Mucosa of rectum (tissue), 2 donors: ENCODE measurements around the gene ZNF80.
"Not testable (repeated sequence)": the region's sequence is repeated elsewhere in the genome, so short reads cannot be mapped to it uniquely, and the experiment has no call there.

Source experiments
- H3K27ac ChIP-seq, 2 donors: one replicate each; pipeline ENCODE4 v1.7.0; 2013; ENCODE audit warnings: inconsistent platforms in 2 of 2, low read depth in 2 of 2, low read length in 2 of 2
- H3K27me3 ChIP-seq, 2 donors: one replicate each; pipeline ENCODE4 v1.7.0; 2013; ENCODE audit warnings: low read length in 2 of 2; ENCODE audit not compliant: control insufficient read depth in 2 of 2, insufficient read depth in 2 of 2
- H3K36me3 ChIP-seq, 2 donors: one replicate each; pipeline ENCODE4 v1.7.0; 2013; ENCODE audit warnings: low read length in 2 of 2; ENCODE audit not compliant: control insufficient read depth in 2 of 2, insufficient read depth in 2 of 2
- H3K4me1 ChIP-seq, 2 donors: one replicate each; pipeline ENCODE4 v1.7.0; 2013; ENCODE audit warnings: low read length in 2 of 2, mild to moderate bottlenecking in 1 of 2; ENCODE audit not compliant: control insufficient read depth in 2 of 2, insufficient read depth in 2 of 2
- H3K4me3 ChIP-seq, 2 donors: one replicate each; pipeline ENCODE4 v1.7.0; 2013; ENCODE audit warnings: low read length in 2 of 2
- H3K9ac ChIP-seq, 2 donors: one replicate each; pipeline ENCODE4 v1.7.0; 2013; ENCODE audit warnings: low read length in 2 of 2, low read depth in 1 of 2, mild to moderate bottlenecking in 1 of 2
- H3K9me3 ChIP-seq, 2 donors: one replicate each; pipeline ENCODE4 v1.7.0; 2013; ENCODE audit warnings: low read length in 2 of 2; ENCODE audit not compliant: control insufficient read depth in 2 of 2
- donor health status: healthy.
- donor health status: Normal muscosa, but diverticular disease.

Gene ZNF80

DNA sequence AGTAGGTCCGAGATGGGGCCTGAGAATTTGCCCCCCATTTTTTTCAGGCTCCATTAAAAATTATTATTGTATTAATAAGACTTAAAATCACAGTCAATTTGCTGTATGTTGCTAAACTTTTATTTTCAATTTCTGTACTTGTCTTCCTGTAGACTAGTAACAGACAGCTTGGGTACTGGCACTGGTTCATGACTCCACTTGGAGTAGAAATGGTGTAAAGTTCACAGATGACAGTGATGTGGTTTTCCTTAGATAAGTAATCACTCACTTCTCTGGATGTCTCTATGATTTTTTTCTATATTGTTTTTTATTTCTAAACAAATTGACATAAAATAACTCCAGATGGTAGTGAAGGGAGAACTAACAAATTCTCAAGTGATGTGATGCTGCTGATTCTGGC is 15.6 kb upstream of the ZNF80 start:
- Histone ChIP-seq H3K36me3 (no peaks in the 10 kb centered on the region), H3K9me3 (no peaks in the 10 kb centered on the region)

DNA sequence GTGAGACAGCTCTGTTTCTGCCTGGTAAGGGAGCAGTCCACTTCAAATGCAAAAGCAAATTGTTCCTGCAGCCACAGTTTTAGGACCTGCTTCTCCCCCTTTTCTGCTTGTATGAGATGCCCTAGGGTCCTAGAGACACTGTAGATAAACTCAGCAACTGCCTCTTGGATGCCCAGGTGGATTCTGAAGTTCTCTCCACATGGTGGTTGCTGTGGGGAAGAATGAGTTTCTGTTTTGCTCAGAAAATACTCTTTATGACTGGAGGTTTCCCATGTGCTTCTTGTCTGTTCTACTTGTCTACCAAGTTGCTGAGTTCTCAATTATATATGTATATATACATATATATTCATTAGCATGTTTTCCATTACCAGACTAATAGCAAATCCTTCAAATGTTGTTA is 5.6 kb upstream of the ZNF80 start:
- H3K4me1 ChIP-seq: no peaks in the 10 kb centered on the region
- H3K9ac ChIP-seq: no peak overlapping the region
- H3K9me3 ChIP-seq: no peaks in the 10 kb centered on the region
- H3K27me3 ChIP-seq: no peaks in the 10 kb centered on the region
- H3K36me3 ChIP-seq: no peaks in the 10 kb centered on the region
- no peak overlapping the region for H3K27ac ChIP-seq
- no peak overlapping the region for H3K4me3 ChIP-seq

More for the DNA sequence above, 15.6 kb upstream of the ZNF80 start:
- Histone ChIP-seq H3K4me1 (no peaks in the 10 kb centered on the region), H3K9ac (no peak overlapping the region), H3K4me3 (no peak overlapping the region), H3K27ac (no peak overlapping the region), H3K27me3 (no peaks in the 10 kb centered on the region)

DNA sequence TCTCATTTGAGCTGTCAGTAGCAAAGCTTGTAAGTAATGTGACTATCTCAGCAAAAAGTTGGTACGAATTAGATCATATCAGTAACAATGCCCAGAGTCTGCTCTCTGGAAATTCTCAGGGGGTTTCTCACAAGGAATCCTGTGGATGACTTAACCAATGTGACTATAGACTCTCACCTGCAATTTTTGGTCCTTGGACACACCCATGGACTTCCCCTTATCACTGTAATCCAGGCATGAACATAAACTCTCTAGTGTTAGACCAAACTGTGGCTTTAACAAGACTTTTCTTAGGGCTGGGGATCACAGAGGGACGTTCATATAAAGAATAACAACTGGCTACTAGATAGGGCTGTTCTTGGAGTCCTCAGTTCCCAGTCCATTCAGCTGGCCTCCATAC is 3.9 kb upstream of the ZNF80 start:
- Histone ChIP-seq H3K27ac (no peak overlapping the region), H3K9me3 (no peaks in the 10 kb centered on the region), H3K27me3 (no peaks in the 10 kb centered on the region)

DNA sequence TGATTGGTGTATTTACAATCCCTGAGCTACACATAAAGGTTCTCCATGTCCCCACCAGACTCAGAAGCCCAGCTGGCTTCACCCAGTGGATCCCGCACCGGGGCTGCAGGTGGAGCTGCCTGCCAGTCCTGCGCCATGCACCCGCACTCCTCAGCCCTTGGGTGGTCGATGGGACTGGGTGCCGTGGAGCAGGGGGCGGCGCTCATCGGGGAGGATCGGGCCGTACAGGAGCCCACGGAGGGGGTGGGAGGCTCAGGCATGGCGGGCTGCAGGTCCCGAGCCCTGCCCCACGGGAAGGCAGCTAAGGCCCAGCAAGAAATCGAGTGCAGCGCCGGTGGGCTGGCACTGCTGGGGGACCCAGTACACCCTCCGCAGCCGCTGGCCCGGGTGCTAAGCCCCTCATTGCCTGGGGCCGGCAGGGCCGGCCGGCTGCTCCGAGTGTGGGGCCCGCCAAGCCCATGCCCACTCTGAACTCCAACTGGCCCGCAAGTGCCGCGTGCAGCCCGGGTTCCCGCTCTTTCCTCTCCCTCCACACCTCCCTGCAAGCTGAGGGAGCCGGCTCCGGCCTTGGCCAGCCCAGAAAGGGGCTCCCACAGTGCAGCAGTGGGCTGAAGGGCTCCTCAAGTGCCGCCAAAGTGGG is 888 bp upstream of the ZNF80 start:
- not testable (repeated sequence) for H3K27me3 ChIP-seq, H3K9me3 ChIP-seq, H3K4me3 ChIP-seq, H3K9ac ChIP-seq, H3K4me1 ChIP-seq, H3K27ac ChIP-seq, H3K36me3 ChIP-seq

More for the DNA sequence above, 3.9 kb upstream of the ZNF80 start:
- Histone ChIP-seq H3K4me3 (no peak overlapping the region), H3K36me3 (no peaks in the 10 kb centered on the region), H3K4me1 (no peaks in the 10 kb centered on the region), H3K9ac (no peak overlapping the region)

DNA sequence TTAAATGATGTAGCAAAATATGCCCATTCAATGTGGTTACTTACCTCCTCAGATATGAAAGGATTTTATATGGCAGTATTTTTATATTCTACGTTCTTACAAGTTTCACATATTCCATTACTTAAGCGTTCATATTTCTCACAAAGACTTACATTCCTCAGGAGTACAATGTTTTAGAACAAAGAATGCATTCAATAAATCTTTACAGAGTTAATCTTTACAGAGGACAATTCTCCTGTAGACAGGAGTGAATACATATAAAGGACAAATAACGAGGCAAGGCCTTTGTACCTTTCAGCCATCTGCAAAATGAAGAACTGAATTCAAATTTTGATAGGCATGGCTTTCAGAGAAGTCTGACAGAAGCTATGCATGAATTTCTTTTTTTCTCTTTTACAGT is 1.9 kb downstream of the ZNF80 start:
- Histone ChIP-seq H3K9ac (no peak overlapping the region), H3K36me3 (no peaks in the 10 kb centered on the region), H3K27ac (no peak overlapping the region), H3K9me3 (no peaks in the 10 kb centered on the region), H3K27me3 (no peaks in the 10 kb centered on the region), H3K4me1 (no peaks in the 10 kb centered on the region), H3K4me3 (no peak overlapping the region)

DNA sequence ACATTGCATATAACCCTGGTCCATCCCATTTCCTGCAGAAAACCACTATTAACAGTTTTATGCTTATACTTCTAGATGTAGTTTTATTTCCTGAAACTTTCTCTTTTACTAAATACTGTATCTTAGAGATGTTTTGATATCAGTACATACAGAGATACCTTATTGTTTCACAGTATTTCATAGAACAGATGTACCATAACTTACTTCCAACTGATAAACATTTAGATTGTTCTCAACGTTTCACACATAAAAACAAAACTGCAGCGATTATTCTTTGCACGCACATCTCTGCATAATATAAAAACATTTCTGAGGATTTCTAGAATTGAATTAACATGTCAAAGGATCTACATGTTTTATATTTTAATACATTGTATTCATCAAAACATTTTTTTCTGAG is 2.6 kb downstream of the ZNF80 start:
- H3K9me3 ChIP-seq: no peaks in the 10 kb centered on the region
- H3K4me3 ChIP-seq: no peak overlapping the region
- no peaks in the 10 kb centered on the region for H3K27me3 ChIP-seq
- no peak overlapping the region for H3K9ac ChIP-seq
- H3K4me1 ChIP-seq: no peaks in the 10 kb centered on the region
- H3K36me3 ChIP-seq: no peaks in the 10 kb centered on the region
- H3K27ac ChIP-seq: no peak overlapping the region

DNA sequence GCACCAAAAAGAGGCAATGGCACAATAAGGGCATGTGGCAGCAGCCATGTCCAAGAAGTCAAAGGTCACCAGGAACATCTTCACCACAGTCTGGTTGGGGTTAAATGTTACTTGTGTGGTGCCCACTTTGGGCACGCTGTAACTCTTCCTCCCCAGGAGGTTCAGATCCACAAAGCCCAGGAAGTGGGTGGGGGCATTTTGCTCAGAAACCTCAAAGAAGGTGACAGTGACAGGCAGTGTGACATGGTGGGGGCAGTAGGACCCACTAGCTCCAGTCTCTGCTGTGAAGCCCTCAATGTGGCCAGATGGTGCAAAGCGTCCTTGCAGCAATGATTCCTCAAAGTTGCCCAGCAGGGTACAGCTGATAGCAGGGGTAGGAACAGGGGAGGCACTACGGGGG is 5.8 kb downstream of the ZNF80 start:
- H3K27ac ChIP-seq: no peak overlapping the region
- H3K4me3 ChIP-seq: no peak overlapping the region
- no peaks in the 10 kb centered on the region for H3K9me3 ChIP-seq
- no peaks in the 10 kb centered on the region for H3K27me3 ChIP-seq
- no peak overlapping the region for H3K9ac ChIP-seq
- no peaks in the 10 kb centered on the region for H3K36me3 ChIP-seq
- no peaks in the 10 kb centered on the region for H3K4me1 ChIP-seq

DNA sequence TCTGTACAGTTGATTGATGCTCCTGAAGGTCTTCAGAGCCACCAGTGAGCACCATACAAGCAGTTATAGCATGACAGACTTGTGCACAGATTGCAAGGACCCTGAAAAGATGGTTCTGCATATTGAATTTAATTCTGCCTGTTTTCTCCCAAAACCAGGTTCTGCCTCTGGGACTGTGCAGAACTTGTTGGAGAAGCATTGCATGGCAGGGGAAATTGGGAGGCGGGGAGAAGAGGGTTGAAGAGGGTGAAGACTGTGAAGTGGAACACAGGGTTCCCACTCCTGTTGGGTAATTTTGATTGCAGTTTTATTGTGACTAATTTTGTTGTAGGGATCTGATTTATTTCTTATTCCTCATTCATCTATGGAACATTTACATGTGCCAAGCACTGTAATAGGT is 10.3 kb downstream of the ZNF80 start:
- Histone ChIP-seq H3K4me3 (no peak overlapping the region), H3K9ac (no peak overlapping the region), H3K9me3 (peaks cover 0 to 8% of the 10 kb centered on the region in 2 donors), H3K4me1 (no peaks in the 10 kb centered on the region), H3K27me3 (no peaks in the 10 kb centered on the region), H3K27ac (no peak overlapping the region), H3K36me3 (no peaks in the 10 kb centered on the region)

DNA sequence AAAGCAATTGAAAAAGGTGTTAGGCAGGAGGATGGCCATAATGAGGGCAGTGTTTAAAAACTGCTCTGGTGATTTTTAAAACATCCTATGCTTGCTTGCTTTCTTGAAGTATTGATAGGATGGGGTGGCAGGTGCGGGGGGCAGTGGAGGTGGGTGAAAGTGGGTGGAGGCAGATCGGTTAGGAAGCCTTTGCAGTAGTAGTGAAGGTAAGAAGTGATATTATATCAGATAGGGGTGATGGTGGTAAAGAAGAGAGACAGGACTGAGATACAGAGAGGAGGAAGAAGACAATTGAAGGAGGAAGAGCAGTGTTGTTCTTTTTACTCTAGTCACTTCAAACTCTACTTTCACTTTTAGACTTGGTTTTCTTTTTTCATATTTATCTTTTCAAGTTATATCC is 11.1 kb downstream of the ZNF80 start:
- Histone ChIP-seq H3K27me3 (no peaks in the 10 kb centered on the region), H3K4me1 (no peaks in the 10 kb centered on the region), H3K36me3 (no peaks in the 10 kb centered on the region), H3K9me3 (peaks cover 0 to 8% of the 10 kb centered on the region in 2 donors), H3K9ac (no peak overlapping the region), H3K27ac (no peak overlapping the region), H3K4me3 (no peak overlapping the region)

DNA sequence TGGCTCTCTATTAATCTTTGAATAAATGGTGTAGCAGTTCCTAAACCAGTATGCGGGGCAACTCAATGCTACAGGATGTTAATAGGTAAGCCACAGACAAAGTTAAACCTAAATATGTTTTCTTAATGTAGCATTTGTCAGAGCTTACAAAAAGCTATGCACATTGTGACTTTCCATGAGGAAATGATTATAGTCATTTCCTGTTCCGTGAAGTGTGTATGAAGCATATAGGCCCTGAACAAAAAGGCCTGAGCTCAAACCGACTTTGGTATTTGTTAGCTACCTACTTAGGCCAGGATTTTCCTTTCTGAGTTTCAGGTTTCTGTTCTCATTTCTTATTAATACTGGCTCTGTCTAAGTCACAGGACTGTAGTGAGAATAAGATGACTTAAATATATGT is 14.2 kb downstream of the ZNF80 start:
- Histone ChIP-seq H3K4me1 (no peaks in the 10 kb centered on the region), H3K27me3 (no peaks in the 10 kb centered on the region), H3K9me3 (peaks cover 0 to 8% of the 10 kb centered on the region in 2 donors), H3K36me3 (no peaks in the 10 kb centered on the region), H3K27ac (peak overlapping the region in 1 of 2 donors; percentile 34), H3K4me3 (no peak overlapping the region), H3K9ac (no peak overlapping the region)

DNA sequence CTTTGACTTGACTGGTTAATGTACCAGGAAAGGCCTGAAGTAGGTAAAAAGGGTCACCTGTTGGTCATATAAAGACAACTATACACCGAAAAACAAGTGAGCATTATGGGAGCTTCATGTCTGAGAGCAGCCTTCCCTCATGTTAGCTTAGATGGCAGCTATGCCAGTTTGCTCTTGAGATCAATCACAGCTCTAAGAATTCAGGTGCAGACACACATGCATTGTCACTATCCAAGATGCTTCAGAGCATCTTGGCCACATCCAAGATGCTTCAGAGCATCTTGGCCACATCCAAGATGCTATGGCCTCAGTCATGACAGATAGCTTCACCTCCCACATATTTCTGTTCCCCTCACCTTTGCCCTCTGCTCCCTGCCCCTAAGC is 15.5 kb downstream of the ZNF80 start:
- peak overlapping the region; percentile 2 to 66 for H3K27ac ChIP-seq
- no peak overlapping the region for H3K4me3 ChIP-seq
- H3K36me3 ChIP-seq: no peaks in the 10 kb centered on the region
- H3K4me1 ChIP-seq: no peaks in the 10 kb centered on the region
- peaks cover 0 to 8% of the 10 kb centered on the region in 2 donors for H3K9me3 ChIP-seq
- no peak overlapping the region for H3K9ac ChIP-seq
- no peaks in the 10 kb centered on the region for H3K27me3 ChIP-seq
